Measurements from ENCODE around the gene SPATS2. TPM values are rescaled to one million over a fixed set of nuclear protein-coding genes. Genes with fewer than 3 reads are reported as not detected.
"Not testable (repeated sequence)": the region's sequence is repeated elsewhere in the genome, so short reads cannot be mapped to it uniquely, and the experiment has no call there.

Gene SPATS2
- total RNA-seq (23.3 and 31.0 TPM in 2 replicates), polyA plus RNA-seq (43.1 and 50.0 TPM in 2 replicates)

GRCh38 chr12:49367381-49368239 lies at the start of gene SPATS2:
Gene SPATS2, plus strand, starts transcription at chr12:49367462. Its CDS starts 93,551 bp downstream, at chr12:49461013.
- peaks cover 17% of the 10 kb centered on the region for H3K4me1 ChIP-seq (ENCODE audit: low read depth)
- peak within 1 kb of the TSS; percentile 95 for H3K27ac ChIP-seq
- H3K27me3 ChIP-seq = no peaks in the 10 kb centered on the region
- DNase-seq (ENCODE audit: low read depth in 1 of 2, low spot score in 1 of 2) = peak in 1 of 2 donors; percentile 46
- no peaks in the 10 kb centered on the region for H3K36me3 ChIP-seq
- no peaks in the 10 kb centered on the region for H3K9me3 ChIP-seq (ENCODE audit: low read depth)
- TF ChIP-seq CTCF (IDR thresholded peaks at IDR 0.05; ENCODE audit: low read depth, low read length) = no peak
- peak within 1 kb of the TSS; percentile 85 for H3K4me3 ChIP-seq

GRCh38 chr12:49320411-49321103 lies 46.7 kb upstream of the SPATS2 start:
- H3K4me3 ChIP-seq; H3K36me3 ChIP-seq; H3K27ac ChIP-seq; H3K9me3 ChIP-seq (ENCODE audit: low read depth); H3K4me1 ChIP-seq (ENCODE audit: low read depth); DNase-seq (ENCODE audit: low read depth in 1 of 2, low spot score in 1 of 2): not testable (repeated sequence)
- H3K27me3 ChIP-seq = peaks cover 21% of the 10 kb centered on the region

- Histone ChIP-seq H3K4me1 (ENCODE audit: low read depth) (no peaks in the 10 kb centered on the region), H3K27ac (peak overlapping the region; percentile 16), H3K4me3 (peak overlapping the region; percentile 42), H3K36me3 (no peaks in the 10 kb centered on the region), H3K27me3 (peaks cover 21% of the 10 kb centered on the region), H3K9me3 (ENCODE audit: low read depth) (no peaks in the 10 kb centered on the region)
- TF ChIP-seq CTCF (IDR thresholded peaks at IDR 0.05; ENCODE audit: low read depth, low read length) = no peak
- DNase-seq (ENCODE audit: low read depth in 1 of 2, low spot score in 1 of 2) = no peak
These were observed 44.9 kb upstream of the SPATS2 start for GRCh38 chr12:49322367-49322707.

- Histone ChIP-seq H3K4me3 (peak within 1 kb of the TSS; percentile 53), H3K27ac (peak within 1 kb of the TSS; percentile 16), H3K9me3 (ENCODE audit: low read depth) (no peaks in the 10 kb centered on the region), H3K27me3 (peaks cover 21% of the 10 kb centered on the region), H3K36me3 (no peaks in the 10 kb centered on the region), H3K4me1 (ENCODE audit: low read depth) (no peaks in the 10 kb centered on the region)
- peak; percentile 99 for DNase-seq (ENCODE audit: low read depth in 1 of 2, low spot score in 1 of 2)
- TF ChIP-seq CTCF (IDR thresholded peaks at IDR 0.05; ENCODE audit: low read depth, low read length) = no peak
These were observed 44.3 kb upstream of the SPATS2 start, which contains the start of gene TROAP for GRCh38 chr12:49322708-49323523. Gene TROAP, plus strand, starts transcription at chr12:49323255. Its CDS starts 354 bp downstream, at chr12:49323609.

GRCh38 chr12:49323524-49324097 lies 43.7 kb upstream of the SPATS2 start:
- Histone ChIP-seq H3K4me1 (ENCODE audit: low read depth) (no peaks in the 10 kb centered on the region), H3K4me3 (peak overlapping the region; percentile 53), H3K9me3 (ENCODE audit: low read depth) (no peaks in the 10 kb centered on the region), H3K36me3 (no peaks in the 10 kb centered on the region), H3K27me3 (peaks cover 20% of the 10 kb centered on the region), H3K27ac (no peak overlapping the region)
- TF ChIP-seq CTCF (IDR thresholded peaks at IDR 0.05; ENCODE audit: low read depth, low read length) = no peak
- DNase-seq (ENCODE audit: low read depth in 1 of 2, low spot score in 1 of 2) = no peak
